Measurements from ENCODE around the gene PTTG1IP. TPM values are rescaled to one million over a fixed set of nuclear protein-coding genes. Genes with fewer than 3 reads are reported as not detected.

The PTTG1IP gene
- total RNA-seq, 1 donor from 2014 or later = 160 TPM

GRCh38 chr21:44819283-44820243 is 53.9 kb downstream of the PTTG1IP start:
- intact Hi-C loops (cut with DNase I) = loop anchor here (5.0 to 10.0 kb wide), 2 partner anchors 118 to 315 kb away; no protein-coding TSS in a partner anchor
- DNase-seq (ENCODE audit: missing footprints) (no peak), ATAC-seq (no peak)

GRCh38 chr21:44818640-44819011 is 54.9 kb downstream of the PTTG1IP start:
- intact Hi-C loops (cut with DNase I) = loop anchor here (5.0 to 10.0 kb wide), 2 partner anchors 119 to 316 kb away; no protein-coding TSS in a partner anchor
- ATAC-seq (peak; percentile 3), DNase-seq (ENCODE audit: missing footprints) (no peak)

- ATAC-seq (peak; percentile 69), DNase-seq (ENCODE audit: missing footprints) (peak; percentile 89)
- intact Hi-C loops (cut with DNase I) = loop anchor here (1.0 to 10.0 kb wide), 3 partner anchors 56 to 317 kb away; no protein-coding TSS in a partner anchor
These were observed 55.4 kb downstream of the PTTG1IP start, which contains the start of gene SUMO3 for GRCh38 chr21:44817914-44818639. Gene SUMO3 (minus strand): TSS chr21:44818062. CDS start chr21:44817968, 94 bp downstream.

- DNase-seq (ENCODE audit: missing footprints) (peak; percentile 95), ATAC-seq (peak; percentile 96)
- intact Hi-C loops (cut with DNase I) = loop anchor here (1.0 to 10.0 kb wide), 3 partner anchors 57 to 317 kb away; no protein-coding TSS in a partner anchor
These were observed 56.0 kb downstream of the PTTG1IP start for GRCh38 chr21:44817506-44817880.

- ATAC-seq (no peak), DNase-seq (ENCODE audit: missing footprints) (no peak)
- intact Hi-C loops (cut with DNase I) = loop anchor here (1.0 to 10.0 kb wide), 3 partner anchors 57 to 318 kb away; no protein-coding TSS in a partner anchor
These were observed 56.6 kb downstream of the PTTG1IP start for GRCh38 chr21:44816761-44817505.

- no peak for DNase-seq (ENCODE audit: missing footprints)
- intact Hi-C loops (cut with DNase I) = loop anchor here (5.0 to 10.0 kb wide), 2 partner anchors 121 to 319 kb away; no protein-coding TSS in a partner anchor
- ATAC-seq = no peak
These were observed 57.5 kb downstream of the PTTG1IP start for GRCh38 chr21:44815852-44816628.

GRCh38 chr21:44815225-44815624 is 58.3 kb downstream of the PTTG1IP start:
- intact Hi-C loops (cut with DNase I) = loop anchor here (5.0 to 10.0 kb wide), 2 partner anchors 122 to 320 kb away; no protein-coding TSS in a partner anchor
- ATAC-seq (no peak), DNase-seq (ENCODE audit: missing footprints) (no peak)

- no peak for DNase-seq (ENCODE audit: missing footprints)
- intact Hi-C loops (cut with DNase I) = loop anchor here (5.0 to 10.0 kb wide), 2 partner anchors 123 to 320 kb away; no protein-coding TSS in a partner anchor
- no peak for ATAC-seq
These were observed 58.9 kb downstream of the PTTG1IP start for GRCh38 chr21:44814498-44815023.

GRCh38 chr21:44813727-44814126 is 59.8 kb downstream of the PTTG1IP start:
- intact Hi-C loops (cut with DNase I) = loop anchor here (10.0 kb wide), 1 partner anchor 321 kb away; no protein-coding TSS in a partner anchor
- DNase-seq (ENCODE audit: missing footprints) (no peak), ATAC-seq (no peak)

- ATAC-seq (no peak), DNase-seq (ENCODE audit: missing footprints) (no peak)
- intact Hi-C loops (cut with DNase I) = loop anchor here (10.0 kb wide), 1 partner anchor 322 kb away; no protein-coding TSS in a partner anchor
These were observed 60.3 kb downstream of the PTTG1IP start for GRCh38 chr21:44813149-44813548.

GRCh38 chr21:44812640-44813039 is 60.9 kb downstream of the PTTG1IP start:
- no peak for DNase-seq (ENCODE audit: missing footprints)
- ATAC-seq = no peak
- intact Hi-C loops (cut with DNase I) = loop anchor here (10.0 kb wide), 1 partner anchor 322 kb away; no protein-coding TSS in a partner anchor

- DNase-seq (ENCODE audit: missing footprints) (no peak), ATAC-seq (no peak)
- intact Hi-C loops (cut with DNase I) = loop anchor here (10.0 kb wide), 1 partner anchor 324 kb away; no protein-coding TSS in a partner anchor
These were observed 62.7 kb downstream of the PTTG1IP start for GRCh38 chr21:44810779-44811178.

GRCh38 chr21:44805859-44806258 is 67.6 kb downstream of the PTTG1IP start:
- ATAC-seq (no peak), DNase-seq (ENCODE audit: missing footprints) (no peak)
- intact Hi-C loops (cut with DNase I) = no loop called here

- intact Hi-C loops (cut with DNase I) = no loop called here
- DNase-seq (ENCODE audit: missing footprints) (no peak), ATAC-seq (no peak)
These were observed 68.3 kb downstream of the PTTG1IP start for GRCh38 chr21:44805226-44805625.

- intact Hi-C loops (cut with DNase I) = loop anchor here (5.0 kb wide), 1 partner anchor 128 kb away; no protein-coding TSS in a partner anchor
These were observed 68.7 kb downstream of the PTTG1IP start for GRCh38 chr21:44804762-44805161.

GRCh38 chr21:44803651-44804050 is 69.8 kb downstream of the PTTG1IP start:
- intact Hi-C loops (cut with DNase I) = loop anchor here (5.0 kb wide), 1 partner anchor 129 kb away; no protein-coding TSS in a partner anchor
- DNase-seq (ENCODE audit: missing footprints) = no peak
- no peak for ATAC-seq

More at GRCh38 chr21:44804762-44805161, 68.7 kb downstream of the PTTG1IP start:
- no peak for DNase-seq (ENCODE audit: missing footprints)
- ATAC-seq = no peak
